MM.1S (cell line): Measurements from ENCODE around the gene CREB1.
"Not testable (repeated sequence)": the region's sequence is repeated elsewhere in the genome, so short reads cannot be mapped to it uniquely, and the experiment has no call there.

Experiments used
- EZH2 ChIP-seq: fragments of 300-600 bp; sonication (generic); optimal IDR thresholded peaks from 2 replicates; pipeline ENCODE3; 2017; ENCODE audit warnings: low read depth, mild to moderate bottlenecking, antibody characterized with exemption, low read length, mixed read lengths
- TF ChIP-seq, protein P1 (sequence below): fragments of 300-600 bp; sonication (generic); IDR thresholded peaks from 2 replicates; pipeline ENCODE4 v1.5.1; 2016; ENCODE audit warnings: antibody characterized with exemption, low read length, mixed read lengths

DNA sequence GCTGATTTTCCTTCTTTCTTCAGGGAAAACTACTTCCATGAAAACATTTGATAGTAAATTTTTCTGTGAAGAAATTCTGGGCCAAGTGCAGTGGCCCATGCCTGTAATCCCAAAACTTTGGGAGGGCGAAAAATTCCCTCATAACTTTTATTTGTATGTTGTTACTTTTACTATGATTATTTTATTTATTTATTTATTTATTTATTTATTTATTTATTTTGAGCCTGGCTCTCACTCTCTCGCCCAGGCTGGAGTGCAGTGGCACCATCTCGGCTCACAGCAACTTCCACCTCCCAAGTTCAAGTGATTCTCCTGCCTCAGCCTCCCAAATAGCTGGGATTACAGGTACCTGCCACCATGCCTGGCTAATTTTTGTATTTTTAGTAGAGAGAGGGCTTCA lies 109.5 kb downstream of the CREB1 start:
- TF ChIP-seq, protein P1, sequence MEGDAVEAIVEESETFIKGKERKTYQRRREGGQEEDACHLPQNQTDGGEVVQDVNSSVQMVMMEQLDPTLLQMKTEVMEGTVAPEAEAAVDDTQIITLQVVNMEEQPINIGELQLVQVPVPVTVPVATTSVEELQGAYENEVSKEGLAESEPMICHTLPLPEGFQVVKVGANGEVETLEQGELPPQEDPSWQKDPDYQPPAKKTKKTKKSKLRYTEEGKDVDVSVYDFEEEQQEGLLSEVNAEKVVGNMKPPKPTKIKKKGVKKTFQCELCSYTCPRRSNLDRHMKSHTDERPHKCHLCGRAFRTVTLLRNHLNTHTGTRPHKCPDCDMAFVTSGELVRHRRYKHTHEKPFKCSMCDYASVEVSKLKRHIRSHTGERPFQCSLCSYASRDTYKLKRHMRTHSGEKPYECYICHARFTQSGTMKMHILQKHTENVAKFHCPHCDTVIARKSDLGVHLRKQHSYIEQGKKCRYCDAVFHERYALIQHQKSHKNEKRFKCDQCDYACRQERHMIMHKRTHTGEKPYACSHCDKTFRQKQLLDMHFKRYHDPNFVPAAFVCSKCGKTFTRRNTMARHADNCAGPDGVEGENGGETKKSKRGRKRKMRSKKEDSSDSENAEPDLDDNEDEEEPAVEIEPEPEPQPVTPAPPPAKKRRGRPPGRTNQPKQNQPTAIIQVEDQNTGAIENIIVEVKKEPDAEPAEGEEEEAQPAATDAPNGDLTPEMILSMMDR = not testable (repeated sequence)
- not testable (repeated sequence) for TF ChIP-seq EZH2
